DOHH2 (cell line): ENCODE results near the gene PML.

Source experiments
- CTCF ChIP-seq: fragments of 200-600 bp; sonication (generic); IDR thresholded peaks from one replicate; pipeline ENCODE4 v1.5.1; 2014; ENCODE audit warnings: antibody characterized with exemption, mild to moderate bottlenecking, low read depth, low read length; ENCODE audit not compliant: poor library complexity, severe bottlenecking
- EZH2phosphoT487 ChIP-seq: fragments of 200-600 bp; sonication (generic); IDR thresholded peaks from 2 replicates; pipeline ENCODE4 v1.6.1; 2017; ENCODE audit warnings: borderline replicate concordance, mild to moderate bottlenecking, antibody characterized with exemption, low read length, moderate library complexity, mixed read lengths

GRCh38 chr15:74011610-74012009 is 17.1 kb downstream of the PML start:
- TF ChIP-seq CTCF (no peak), EZH2phosphoT487 (no peak)
